Chondrocyte (in vitro differentiated cells): ENCODE measurements around the gene ZNF124. TPM values are rescaled to one million over a fixed set of nuclear protein-coding genes. Genes with fewer than 3 reads are reported as not detected.

Experiments used
- DNase-seq: peaks from one replicate; pipeline ENCODE4 v3.0.0; 2021; ENCODE audit warnings: mixed read lengths, low spot score
- H3K27ac Mint-ChIP-seq: one replicate; pipeline ENCODE4 v1.8.0; 2021; ENCODE audit warnings: mild to moderate bottlenecking, moderate library complexity, mixed read lengths; ENCODE audit not compliant: unreplicated experiment
- H3K27me3 Mint-ChIP-seq: 2 replicates; pipeline ENCODE4 v1.8.0; 2021; ENCODE audit warnings: low read depth, mixed read lengths
- H3K36me3 Mint-ChIP-seq: 2 replicates; pipeline ENCODE4 v1.8.0; 2021; ENCODE audit warnings: low read depth, mixed read lengths
- H3K4me1 Mint-ChIP-seq: 2 replicates; pipeline ENCODE4 v1.8.0; 2021; ENCODE audit warnings: low read depth, mild to moderate bottlenecking, mixed read lengths
- H3K4me3 Mint-ChIP-seq: one replicate; pipeline ENCODE4 v1.8.0; 2021; ENCODE audit warnings: mild to moderate bottlenecking, moderate library complexity, mixed read lengths; ENCODE audit not compliant: unreplicated experiment
- H3K9me3 Mint-ChIP-seq: 2 replicates; pipeline ENCODE4 v1.8.0; 2021; ENCODE audit warnings: low read depth, mixed read lengths
- CTCF ChIP-seq: fragments of 200-600 bp; sonication (generic); IDR thresholded peaks from 2 replicates; pipeline ENCODE4 v1.5.0; 2021; ENCODE audit warnings: antibody characterized with exemption, mild to moderate bottlenecking, moderate library complexity
- microRNA-seq: library from miRNA; unstranded; fragments of <30 nt; microRNA quantifications from one replicate; pipeline ENCODE4 v1.2.0, GENCODE V29; 2020; ENCODE audit warnings: borderline number of aligned reads
- total RNA-seq: library from RNA; stranded (reverse); gene quantifications from 3 replicates; pipeline ENCODE4 v1.2.1, GENCODE V29; 2021

ZNF124 gene
- total RNA-seq, 1 donor from 2014 or later = 19.3 TPM

GRCh38 chr1:247111259-247111699, 60.5 kb downstream of the ZNF124 start:
- DNase-seq = no peak
- peak; percentile 17 for TF ChIP-seq CTCF
- Mint-ChIP-seq H3K9me3 (no peaks in the 10 kb centered on the region), H3K4me3 (peak overlapping the region; percentile 82), H3K27ac (no peak overlapping the region), H3K27me3 (no peaks in the 10 kb centered on the region), H3K36me3 (peaks cover 2% of the 10 kb centered on the region), H3K4me1 (peaks cover 9% of the 10 kb centered on the region)

DNA sequence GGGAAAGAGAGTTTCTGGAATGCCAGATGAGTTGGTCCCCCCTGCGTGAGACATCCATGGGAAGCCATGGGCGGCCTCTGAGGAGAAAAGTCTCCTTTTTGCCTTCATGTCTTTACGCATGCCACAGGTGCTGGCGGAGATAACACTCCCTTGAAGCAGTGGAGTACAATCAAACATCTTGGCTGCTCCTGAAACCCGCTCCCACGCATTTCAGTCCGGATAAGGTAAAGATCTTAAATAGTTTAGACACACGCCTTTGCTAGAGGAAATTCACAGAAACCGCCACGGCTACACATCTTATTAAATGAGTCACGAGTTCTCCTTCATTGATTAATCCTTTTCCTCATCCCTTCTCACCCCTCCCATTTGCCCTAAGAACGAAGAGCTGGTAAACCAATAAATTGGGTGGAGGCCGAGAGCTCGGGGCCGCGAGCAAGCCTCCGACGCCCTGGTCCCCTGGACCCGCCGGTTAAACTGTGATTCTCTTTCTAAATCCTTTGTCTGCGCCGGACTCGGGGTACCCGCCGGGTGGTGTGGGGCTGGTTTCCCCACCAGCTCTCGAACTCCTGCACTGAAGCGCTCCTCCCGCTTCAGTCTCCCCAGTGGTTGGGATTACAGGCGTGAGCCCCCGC, 61.1 kb downstream of the ZNF124 start:
- H3K9me3 Mint-ChIP-seq = no peaks in the 10 kb centered on the region

GRCh38 chr1:247107694-247108093, 64.1 kb downstream of the ZNF124 start:
- Mint-ChIP-seq H3K9me3 (no peaks in the 10 kb centered on the region), H3K4me1 (peaks cover 18% of the 10 kb centered on the region), H3K36me3 (peaks cover 6% of the 10 kb centered on the region), H3K4me3 (no peak overlapping the region), H3K27me3 (no peaks in the 10 kb centered on the region), H3K27ac (no peak overlapping the region)
- DNase-seq = no peak
- TF ChIP-seq CTCF = no peak

More for the DNA sequence above, 61.1 kb downstream of the ZNF124 start:
- Mint-ChIP-seq H3K36me3 (peaks cover 2% of the 10 kb centered on the region), H3K4me3 (peak overlapping the region; percentile 82), H3K27ac (peak overlapping the region; percentile 61), H3K27me3 (no peaks in the 10 kb centered on the region), H3K4me1 (peaks cover 9% of the 10 kb centered on the region)
- DNase-seq = no peak
- no peak for TF ChIP-seq CTCF

DNA sequence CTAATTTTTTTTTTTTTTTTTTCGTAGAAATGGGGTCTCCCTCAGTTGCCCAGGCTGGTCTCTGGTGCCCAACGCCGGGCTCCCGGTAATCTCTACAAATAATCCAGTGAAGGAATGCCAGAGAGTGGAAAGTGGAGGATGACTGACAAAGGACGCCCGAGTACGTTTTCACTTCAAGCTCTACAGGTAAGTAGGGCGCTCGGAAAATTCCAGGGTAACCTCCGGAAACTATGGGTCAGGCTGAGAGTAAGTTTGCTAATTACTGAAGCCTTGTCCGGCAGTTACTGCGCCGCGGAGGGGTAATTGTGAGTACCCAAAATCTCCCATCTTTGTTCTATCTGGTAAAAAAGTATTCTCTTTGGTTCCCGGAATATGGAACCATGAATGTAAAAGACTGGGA, 65.9 kb downstream of the ZNF124 start:
- no peak overlapping the region for H3K27ac Mint-ChIP-seq
- peaks cover 13% of the 10 kb centered on the region for H3K9me3 Mint-ChIP-seq
- peaks cover 23% of the 10 kb centered on the region for H3K4me1 Mint-ChIP-seq
- no peak for TF ChIP-seq CTCF
- no peak overlapping the region for H3K4me3 Mint-ChIP-seq
- peaks cover 21% of the 10 kb centered on the region for H3K36me3 Mint-ChIP-seq
- DNase-seq = no peak
- H3K27me3 Mint-ChIP-seq = no peaks in the 10 kb centered on the region

Small RNAs within 50 kb of the gene (microRNA-seq; reads per million reads assigned to microRNA genes)
- gene MIR3916 = not detected

Other genes with a start within 250 kb of the ZNF124 start
- gene AHCTF1, start 240.1 kb downstream of the ZNF124 start, total RNA-seq = 21.3 to 34.6 TPM (median 24.8 TPM) in 3 replicates
- 1.4 to 1.9 TPM (median 1.7 TPM) in 3 replicates for gene ZNF695, start 164.0 kb downstream of the ZNF124 start, total RNA-seq
- 2.3 to 3.6 TPM (median 2.7 TPM) in 3 replicates for gene ZNF670, start 93.2 kb downstream of the ZNF124 start, total RNA-seq
- gene ZNF669, start 67.7 kb downstream of the ZNF124 start, total RNA-seq = 6.1 to 9.3 TPM (median 8.3 TPM) in 3 replicates
- gene VN1R5, start 84.1 kb upstream of the ZNF124 start, total RNA-seq = not detected in 3 replicates
- 25.0 to 30.0 TPM (median 27.9 TPM) in 3 replicates for gene ZNF496, start 159.8 kb upstream of the ZNF124 start, total RNA-seq
- gene NLRP3, start 244.2 kb upstream of the ZNF124 start, total RNA-seq = 0.10 to 1.3 TPM (median 0.15 TPM) in 3 replicates